ENCODE data around the gene ARHGAP29. TPM values are rescaled to one million over a fixed set of nuclear protein-coding genes. Genes with fewer than 3 reads are reported as not detected.

ARHGAP29 gene
- total RNA-seq, 1 experiment from 2014 or later, result 161 TPM

- Histone ChIP-seq H3K9me3 (ENCODE audit: low read length) (no peaks in the 10 kb centered on the region), H3F3A (ENCODE audit: low read length, unreplicated experiment) (peaks cover 8% of the 10 kb centered on the region), H3K4me3 (ENCODE audit: low read length) (no peak overlapping the region), H3K36me3 (ENCODE audit: low read depth, low read length) (no peaks in the 10 kb centered on the region), H3K27ac (ENCODE audit: low read length) (no peak overlapping the region), H3K79me2 (ENCODE audit: low read length) (no peaks in the 10 kb centered on the region), H3K9me2 (replicated peaks; ENCODE audit: low read length) (no peaks in the 10 kb centered on the region), H3K27me3 (ENCODE audit: low read length) (no peaks in the 10 kb centered on the region), H2AFZ (ENCODE audit: low read length) (no peak overlapping the region), H3K4me2 (ENCODE audit: low read length) (no peak overlapping the region), H4K20me1 (ENCODE audit: low read length) (no peaks in the 10 kb centered on the region), H3K4me1 (ENCODE audit: insufficient read depth, low read length) (no peaks in the 10 kb centered on the region), H3K9ac (ENCODE audit: low read length) (no peak overlapping the region)
- ATAC-seq (no peak), DNase-seq (peak; percentile 50)
- ChIA-PET CTCF (no interaction called here), POLR2A (ENCODE audit: unreplicated experiment) (interaction anchor here (0.7 kb wide), 1 partner anchor 13 kb away, joined by 3 read pairs; no protein-coding TSS in a partner anchor)
- intact Hi-C loops (cut with micrococcal nuclease), result no loop called here
- TF ChIP-seq CTCF (conservative IDR thresholded peaks at IDR 0.05; ENCODE audit: low read depth, low read length) (no peak), EZH2phosphoT487 (IDR thresholded peaks at IDR 0.05; ENCODE audit: borderline replicate concordance, low read length) (no peak), EZH2 (IDR thresholded peaks at IDR 0.05; ENCODE audit: low read length, unreplicated experiment) (no peak)
- no TSS peak for BruUV-seq (replicated peaks)
These were observed 76.6 kb downstream of the ARHGAP29 start for GRCh38 chr1:94160811-94161210.

GRCh38 chr1:94156096-94156625 is 81.2 kb downstream of the ARHGAP29 start:
- no peak overlapping the region for H3K9ac ChIP-seq (ENCODE audit: low read length)
- POLR2A ChIA-PET (ENCODE audit: unreplicated experiment), result interaction anchor here (0.5 to 0.6 kb wide), 2 partner anchors 70 to 183 kb away, joined by 4 read pairs; no protein-coding TSS in a partner anchor

More at GRCh38 chr1:94156096-94156625, 81.2 kb downstream of the ARHGAP29 start:
- TF ChIP-seq CTCF (conservative IDR thresholded peaks at IDR 0.05; ENCODE audit: low read depth, low read length) (no peak), EZH2 (IDR thresholded peaks at IDR 0.05; ENCODE audit: low read length, unreplicated experiment) (no peak), EZH2phosphoT487 (IDR thresholded peaks at IDR 0.05; ENCODE audit: borderline replicate concordance, low read length) (no peak)
- Histone ChIP-seq H3K9me3 (ENCODE audit: low read length) (no peaks in the 10 kb centered on the region), H3K4me3 (ENCODE audit: low read length) (no peak overlapping the region), H2AFZ (ENCODE audit: low read length) (no peak overlapping the region), H3K27ac (ENCODE audit: low read length) (no peak overlapping the region), H3K27me3 (ENCODE audit: low read length) (no peaks in the 10 kb centered on the region), H4K20me1 (ENCODE audit: low read length) (no peaks in the 10 kb centered on the region), H3K4me2 (ENCODE audit: low read length) (no peak overlapping the region), H3K9me2 (replicated peaks; ENCODE audit: low read length) (no peaks in the 10 kb centered on the region), H3K79me2 (ENCODE audit: low read length) (no peaks in the 10 kb centered on the region), H3K36me3 (ENCODE audit: low read depth, low read length) (no peaks in the 10 kb centered on the region), H3F3A (ENCODE audit: low read length, unreplicated experiment) (peaks cover 8% of the 10 kb centered on the region), H3K4me1 (ENCODE audit: insufficient read depth, low read length) (no peaks in the 10 kb centered on the region)
- CTCF ChIA-PET, result interaction anchor here (0.7 to 0.8 kb wide), 2 partner anchors 95 to 130 kb away, joined by 4 read pairs; no protein-coding TSS in a partner anchor
- ATAC-seq (peak; percentile 27), DNase-seq (no peak)
- no TSS peak for BruUV-seq (replicated peaks)
- intact Hi-C loops (cut with micrococcal nuclease), result no loop called here
